Right lobe of liver (tissue), 6 donors: ENCODE results near the gene RARB. TPM values are rescaled to one million over a fixed set of nuclear protein-coding genes. Genes with fewer than 3 reads are reported as not detected.

Experiments
- ATAC-seq, 4 donors: fragments of 200-7000 bp; cut with Tn5 transposase; one replicate each; pipeline ENCODE4 v1.9.1; 2020; ENCODE audit warnings: mild to moderate bottlenecking in 4 of 4, moderate library complexity in 4 of 4
- DNase-seq, 3 donors: peaks; one replicate each; pipeline ENCODE4 v3.0.0-alpha.2; 2020
- H3K27ac ChIP-seq, 3 donors: fragments of 200-600 bp; one replicate each; pipeline ENCODE4 v1.8.0; 2022
- H3K27me3 ChIP-seq, 2 donors: fragments of 200-600 bp; one replicate each; pipeline ENCODE4 v1.8.0; 2022
- H3K36me3 ChIP-seq, 4 donors: fragments of 200-600 bp; sonication (generic) in 1 of 4; one replicate each; pipeline versions ENCODE4 v1.5.1 to v1.8.0; 2017 to 2022; ENCODE audit warnings: control low read depth in 1 of 4
- H3K4me1 ChIP-seq, 4 donors: fragments of 200-600 bp; sonication (generic) in 1 of 4; one replicate each; pipeline versions ENCODE4 v1.5.1 to v1.8.0; 2017 to 2022; ENCODE audit warnings: control low read depth in 1 of 4
- H3K4me3 ChIP-seq, 3 donors: fragments of 200-600 bp; one replicate each; pipeline ENCODE4 v1.8.0; 2022
- H3K9me3 ChIP-seq, 4 donors: fragments of 200-600 bp; sonication (generic) in 1 of 4; one replicate each; pipeline versions ENCODE4 v1.5.1 to v1.8.0; 2017 to 2022; ENCODE audit warnings: control low read depth in 1 of 4
- POLR2A ChIP-seq: fragments of 450-650 bp; IDR thresholded peaks from one replicate; pipeline ENCODE4 v1.6.1; 2017; ENCODE audit warnings: antibody characterized with exemption, mild to moderate bottlenecking
- WGBS: methylation state at CpG from one replicate; pipeline ENCODE4 v1.1.6; 2018; ENCODE audit warnings: low coverage, low lambda C conversion rate; ENCODE audit not compliant: insufficient coverage; ENCODE audit errors: missing lambda C conversion rate; 5-methylcytosine and 5-hydroxymethylcytosine counted together
- intact Hi-C, 2 donors: fragments of 100-400 bp; cut with DNase I; formaldehyde crosslinking; loops; one replicate each; pipeline versions ENCODE4 v1.11.2 to v1.14.1; 2022
- total RNA-seq, 6 experiments: library from RNA; depleted of rRNA in 2 of 6; stranded (reverse); fragments of >200 nt in 2 of 6; fragmentation: NEBNext Ultra II Directional in 3 of 6; extraction: Animal tissue kit (Norgen Biotek cat#: 25700) in 3 of 6; gene quantifications; one replicate each; pipeline versions ENCODE4 v1.1.0 to v1.2.4, GENCODE V29; 2016 to 2023
- TF ChIP-seq, protein P1 (sequence below), 4 donors: fragments of 200-600 bp in 3 of 4; fragments of 450-650 bp in 1 of 4; IDR thresholded peaks; one replicate each; pipeline versions ENCODE4 v1.5.1 to v1.8.0; 2016 to 2022; ENCODE audit warnings: antibody characterized with exemption in 4 of 4, mild to moderate bottlenecking in 2 of 4
- donor health status: DM: no; HTN: yes; CAD: no.
- donor health status: DM: no; HTN: no; CAD: no.
- donor health status: DM: no; HTN: no; CAD: no.
- donor health status: DM: no; HTN: yes; CAD: no.
- donor health status: DM: no; HTN: yes; CAD: no.

Gene RARB
- total RNA-seq, 6 experiments from 2014 or later, result 1.2 to 2.8 (median 2.1) TPM

DNA sequence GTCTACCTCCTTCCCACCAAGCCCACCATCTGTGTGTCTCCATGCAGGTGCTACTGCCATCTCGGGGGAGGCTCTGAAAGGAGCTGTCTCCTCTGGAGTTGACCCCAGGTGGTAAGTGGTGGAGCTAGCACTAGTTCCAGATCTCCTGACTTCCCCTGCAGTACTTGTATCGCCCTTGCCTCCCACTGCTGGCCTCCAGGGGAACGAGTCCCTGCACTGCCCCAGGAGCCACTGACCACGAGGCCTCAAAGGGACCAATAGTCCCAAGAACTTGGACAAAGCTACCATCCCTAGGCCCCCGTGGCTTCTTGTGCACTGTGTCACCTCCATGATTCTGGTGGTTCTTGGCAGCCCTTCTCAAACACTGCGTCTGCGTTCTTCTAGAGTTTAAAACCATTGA lies 137.7 kb downstream of the RARB start:
- intact Hi-C loops, result no loop called here
- H3K9me3 ChIP-seq, result no peaks in the 10 kb centered on the region
- H3K36me3 ChIP-seq, result no peaks in the 10 kb centered on the region
- no peak overlapping the region for H3K27ac ChIP-seq
- no peaks in the 10 kb centered on the region for H3K27me3 ChIP-seq
- DNase-seq, result no peak
- no peaks in the 10 kb centered on the region for H3K4me1 ChIP-seq
- TF ChIP-seq POLR2A, result no peak
- TF ChIP-seq, protein P1, sequence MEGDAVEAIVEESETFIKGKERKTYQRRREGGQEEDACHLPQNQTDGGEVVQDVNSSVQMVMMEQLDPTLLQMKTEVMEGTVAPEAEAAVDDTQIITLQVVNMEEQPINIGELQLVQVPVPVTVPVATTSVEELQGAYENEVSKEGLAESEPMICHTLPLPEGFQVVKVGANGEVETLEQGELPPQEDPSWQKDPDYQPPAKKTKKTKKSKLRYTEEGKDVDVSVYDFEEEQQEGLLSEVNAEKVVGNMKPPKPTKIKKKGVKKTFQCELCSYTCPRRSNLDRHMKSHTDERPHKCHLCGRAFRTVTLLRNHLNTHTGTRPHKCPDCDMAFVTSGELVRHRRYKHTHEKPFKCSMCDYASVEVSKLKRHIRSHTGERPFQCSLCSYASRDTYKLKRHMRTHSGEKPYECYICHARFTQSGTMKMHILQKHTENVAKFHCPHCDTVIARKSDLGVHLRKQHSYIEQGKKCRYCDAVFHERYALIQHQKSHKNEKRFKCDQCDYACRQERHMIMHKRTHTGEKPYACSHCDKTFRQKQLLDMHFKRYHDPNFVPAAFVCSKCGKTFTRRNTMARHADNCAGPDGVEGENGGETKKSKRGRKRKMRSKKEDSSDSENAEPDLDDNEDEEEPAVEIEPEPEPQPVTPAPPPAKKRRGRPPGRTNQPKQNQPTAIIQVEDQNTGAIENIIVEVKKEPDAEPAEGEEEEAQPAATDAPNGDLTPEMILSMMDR (IDR thresholded peaks at IDR 0.05), result no peak
- ATAC-seq, result no peak
- H3K4me3 ChIP-seq, result no peak overlapping the region
- 80% methylated on average over 5 of the region's 7 CpGs for WGBS

DNA sequence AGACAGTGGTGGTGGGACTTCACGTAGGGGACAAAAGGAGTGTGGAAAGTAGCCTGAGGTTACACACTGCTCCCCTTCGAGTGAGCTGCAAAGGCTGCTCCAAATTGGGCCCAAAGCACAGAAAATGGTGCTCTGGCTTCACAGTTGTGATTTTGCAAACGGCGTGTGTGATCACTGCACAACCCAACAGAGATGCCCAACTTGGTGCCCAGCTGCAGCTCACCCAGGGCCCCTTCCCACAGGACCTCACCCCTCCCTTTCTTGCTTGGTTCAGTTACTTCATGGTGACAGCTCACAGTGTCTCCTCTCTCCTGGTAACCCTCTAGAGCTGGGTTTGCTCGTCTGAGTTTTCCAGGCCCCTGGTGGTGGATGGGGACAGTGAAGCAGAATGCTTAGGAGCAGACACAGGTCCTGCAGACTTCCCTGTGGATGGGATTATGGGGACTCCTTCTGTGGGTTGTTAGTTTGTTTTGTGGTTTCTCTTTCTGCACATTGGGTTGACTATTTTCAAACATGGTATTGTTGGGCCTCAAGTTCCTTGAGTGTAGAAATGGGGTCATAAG lies 138.4 kb downstream of the RARB start:
- intact Hi-C loops, result no loop called here
- Histone ChIP-seq H3K27ac (no peak overlapping the region), H3K27me3 (no peaks in the 10 kb centered on the region), H3K36me3 (no peaks in the 10 kb centered on the region), H3K9me3 (no peaks in the 10 kb centered on the region), H3K4me1 (no peaks in the 10 kb centered on the region), H3K4me3 (no peak overlapping the region)
- 63% methylated on average over 2 of the region's 5 CpGs for WGBS
- no peak for TF ChIP-seq POLR2A
- TF ChIP-seq, protein P1 (IDR thresholded peaks at IDR 0.05), result no peak
- DNase-seq, result no peak
- no peak for ATAC-seq

DNA sequence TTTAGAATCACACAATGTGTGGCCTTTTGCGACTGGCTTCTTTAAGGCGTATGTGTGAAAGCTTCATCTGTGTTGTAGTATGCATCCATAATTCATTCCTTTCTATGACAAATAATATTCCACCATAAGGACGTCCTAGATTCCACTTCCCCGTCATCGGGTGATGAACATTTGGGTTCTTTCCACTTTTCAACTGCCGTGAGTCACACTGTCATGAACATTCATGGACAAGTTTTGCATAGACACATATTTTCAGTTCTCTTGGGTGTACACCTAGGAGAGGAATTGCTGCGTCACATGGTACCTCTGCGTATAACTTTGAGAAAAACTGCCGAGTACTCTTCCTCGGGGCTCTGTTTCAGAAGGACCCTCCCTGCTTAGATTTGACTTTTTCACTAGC lies 139.3 kb downstream of the RARB start:
- no peaks in the 10 kb centered on the region for H3K36me3 ChIP-seq
- DNase-seq, result no peak
- no peak for TF ChIP-seq POLR2A
- TF ChIP-seq, protein P1 (IDR thresholded peaks at IDR 0.05), result no peak
- 89% methylated on average over 9 of the region's 10 CpGs for WGBS
- ATAC-seq, result no peak
- no peak overlapping the region for H3K4me3 ChIP-seq
- no peaks in the 10 kb centered on the region for H3K9me3 ChIP-seq
- no peak overlapping the region for H3K27ac ChIP-seq
- intact Hi-C loops, result no loop called here
- no peaks in the 10 kb centered on the region for H3K4me1 ChIP-seq
- no peaks in the 10 kb centered on the region for H3K27me3 ChIP-seq

DNA sequence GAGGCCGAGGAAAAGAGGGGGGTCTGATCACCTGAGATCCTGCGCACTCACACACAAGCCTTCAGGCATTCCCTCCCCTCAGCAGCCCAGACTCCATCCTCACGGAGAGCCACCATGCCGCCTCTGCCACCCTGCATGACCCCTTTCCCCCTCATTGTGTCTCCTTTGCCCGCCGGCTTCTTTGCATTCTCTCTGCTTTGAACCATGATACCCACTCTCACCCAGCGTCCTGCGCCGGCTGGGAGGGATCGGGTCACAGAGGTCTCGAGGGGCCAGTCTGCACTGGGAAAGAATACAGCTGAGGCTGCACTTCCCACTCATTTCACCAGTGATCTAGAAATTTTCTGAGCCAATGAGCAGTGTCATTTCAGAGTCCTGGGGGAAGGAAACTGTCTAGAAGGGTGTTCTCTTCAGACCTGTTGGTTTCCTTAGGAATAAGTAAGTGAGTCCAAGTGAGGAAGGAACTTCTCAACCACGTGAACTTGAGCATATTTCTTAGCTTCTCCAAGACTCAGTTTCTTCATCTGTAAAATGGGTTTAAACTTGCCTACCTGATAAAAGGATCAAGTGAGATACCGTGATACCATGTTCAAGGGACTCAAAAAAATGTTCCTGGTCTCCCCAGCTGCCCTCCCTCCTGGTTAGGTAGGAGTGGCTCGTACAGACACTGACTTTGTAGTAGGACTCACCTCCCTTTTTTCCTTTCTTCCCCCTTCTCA lies 139.9 kb downstream of the RARB start:
- H3K36me3 ChIP-seq, result no peaks in the 10 kb centered on the region
- H3K4me3 ChIP-seq, result no peak overlapping the region
- ATAC-seq, result no peak
- TF ChIP-seq, protein P1 (IDR thresholded peaks at IDR 0.05), result no peak
- no peak for TF ChIP-seq POLR2A
- WGBS, result 90% methylated on average over 10 of the region's 14 CpGs
- H3K27me3 ChIP-seq, result no peaks in the 10 kb centered on the region
- no peak for DNase-seq
- no peaks in the 10 kb centered on the region for H3K9me3 ChIP-seq
- intact Hi-C loops, result no loop called here
- no peaks in the 10 kb centered on the region for H3K4me1 ChIP-seq
- H3K27ac ChIP-seq, result no peak overlapping the region
